Common myeloid progenitor, CD34-positive (primary cell): ENCODE results near the gene KIF1A.

Source experiments
- CTCF ChIA-PET: fragments of 350-600 bp; sonication (Branson Sonifier 250); formaldehyde crosslinking; loops from one replicate; lab custom pipeline; 2021; ENCODE audit warnings: antibody characterized with exemption; lab: Charles Lee
- POLR2A ChIA-PET: fragments of 350-600 bp; sonication (Branson Sonifier 250); formaldehyde crosslinking; loops from one replicate; lab custom pipeline; 2021; ENCODE audit warnings: antibody characterized with exemption; lab: Charles Lee
- DNase-seq, 3 donors: peaks; one replicate each; pipeline versions ENCODE4 v3.0.0 to v3.0.0-alpha.2; 2013
- H3K27ac ChIP-seq, 2 experiments: 1 replicate in 1 of 2; 2 replicates in 1 of 2; pipeline ENCODE4 v1.7.0; 2013; ENCODE audit warnings: inconsistent platforms in 2 of 2, low read length in 2 of 2, mild to moderate bottlenecking in 2 of 2, low read depth in 1 of 2, moderate library complexity in 1 of 2; ENCODE audit not compliant: severe bottlenecking in 2 of 2, insufficient read depth in 1 of 2, poor library complexity in 1 of 2
- H3K27me3 ChIP-seq, 5 experiments: replicated peaks in 2 of 5; 1 replicate in 3 of 5; 2 replicates in 2 of 5; pipeline versions ENCODE4 v1.6.1 to v1.7.0; 2013; ENCODE audit warnings: low read length in 4 of 5, mild to moderate bottlenecking in 2 of 5, moderate library complexity in 2 of 5, inconsistent platforms in 1 of 5; ENCODE audit not compliant: insufficient read depth in 5 of 5, control insufficient read depth in 4 of 5
- H3K36me3 ChIP-seq, 4 experiments: 1 replicate in 2 of 4; 2 replicates in 2 of 4; pipeline versions ENCODE4 v1.6.1 to v1.7.0; 2013; ENCODE audit warnings: low read length in 3 of 4, control low read depth in 1 of 4, mild to moderate bottlenecking in 1 of 4; ENCODE audit not compliant: control insufficient read depth in 4 of 4, insufficient read depth in 4 of 4
- H3K4me1 ChIP-seq, 4 experiments: 1 replicate in 3 of 4; 2 replicates in 1 of 4; pipeline versions ENCODE4 v1.6.1 to v1.7.1; 2013; ENCODE audit warnings: low read length in 3 of 4, mild to moderate bottlenecking in 3 of 4, control low read depth in 1 of 4, inconsistent platforms in 1 of 4, moderate library complexity in 1 of 4; ENCODE audit not compliant: control insufficient read depth in 4 of 4, insufficient read depth in 4 of 4; ENCODE audit errors: control extremely low read depth in 1 of 4
- H3K4me3 ChIP-seq, 7 experiments: 1 replicate in 4 of 7; 2 replicates in 3 of 7; pipeline versions ENCODE4 v1.5.1 to v1.7.0; 2013; ENCODE audit warnings: mild to moderate bottlenecking in 7 of 7, low read length in 6 of 7, moderate library complexity in 6 of 7, inconsistent platforms in 2 of 7, low read depth in 2 of 7, control low read depth in 1 of 7; ENCODE audit not compliant: insufficient read depth in 4 of 7, control insufficient read depth in 1 of 7; ENCODE audit errors: extremely low read depth in 1 of 7
- H3K9me3 ChIP-seq, 5 experiments: 1 replicate in 4 of 5; 2 replicates in 1 of 5; pipeline versions ENCODE4 v1.6.1 to v1.7.1; 2013; ENCODE audit warnings: low read length in 4 of 5, mild to moderate bottlenecking in 2 of 5, inconsistent platforms in 1 of 5, low read depth in 1 of 5, moderate library complexity in 1 of 5; ENCODE audit not compliant: control insufficient read depth in 4 of 5, insufficient read depth in 2 of 5; ENCODE audit errors: control extremely low read depth in 1 of 5
- WGBS: methylation state at CpG from one replicate; pipeline ENCODE4 v1.1.5; 2013; ENCODE audit not compliant: insufficient coverage; 5-methylcytosine and 5-hydroxymethylcytosine counted together

Gene KIF1A

GRCh38 chr2:240733803-240734495 lies 86.1 kb downstream of the KIF1A start:
- peak in 2 of 3 donors; percentile 31 to 46 for DNase-seq
- H3K4me1 ChIP-seq, result no peaks in the 10 kb centered on the region
- H3K9me3 ChIP-seq, result no peaks in the 10 kb centered on the region
- H3K27ac ChIP-seq, result no peak overlapping the region
- H3K36me3 ChIP-seq, result no peaks in the 10 kb centered on the region
- H3K4me3 ChIP-seq, result no peak overlapping the region
- H3K27me3 ChIP-seq, result peaks cover 0 to 6% (median 0%) of the 10 kb centered on the region in 5 experiments
- 88% methylated on average over 22 of the region's 24 CpGs for WGBS
- CTCF ChIA-PET, result no interaction called here
- POLR2A ChIA-PET, result no interaction called here

GRCh38 chr2:240732911-240733622 lies 87.0 kb downstream of the KIF1A start:
- Histone ChIP-seq H3K4me1 (no peaks in the 10 kb centered on the region), H3K27ac (no peak overlapping the region), H3K27me3 (peaks cover 0 to 4% (median 0%) of the 10 kb centered on the region in 5 experiments), H3K9me3 (no peaks in the 10 kb centered on the region), H3K4me3 (no peak overlapping the region), H3K36me3 (no peaks in the 10 kb centered on the region)
- ChIA-PET CTCF (interaction anchor here (0.9 kb wide), 1 partner anchor 146 kb away, joined by 3 read pairs; the partner anchor contains the start of gene CAPN10), POLR2A (no interaction called here)
- 93% methylated on average over 9 of the region's 10 CpGs for WGBS
- no peak for DNase-seq

GRCh38 chr2:240732184-240732583 lies 87.8 kb downstream of the KIF1A start:
- 91% methylated on average over 5 of the region's 5 CpGs for WGBS
- H3K4me1 ChIP-seq, result no peaks in the 10 kb centered on the region
- H3K27me3 ChIP-seq, result peaks cover 0 to 3% (median 0%) of the 10 kb centered on the region in 5 experiments
- H3K9me3 ChIP-seq, result no peaks in the 10 kb centered on the region
- no peak overlapping the region for H3K4me3 ChIP-seq
- CTCF ChIA-PET, result interaction anchor here (0.9 kb wide), 1 partner anchor 145 kb away, joined by 3 read pairs; the partner anchor contains the start of gene CAPN10
- POLR2A ChIA-PET, result no interaction called here
- no peaks in the 10 kb centered on the region for H3K36me3 ChIP-seq
- H3K27ac ChIP-seq, result no peak overlapping the region
- no peak for DNase-seq

DNA sequence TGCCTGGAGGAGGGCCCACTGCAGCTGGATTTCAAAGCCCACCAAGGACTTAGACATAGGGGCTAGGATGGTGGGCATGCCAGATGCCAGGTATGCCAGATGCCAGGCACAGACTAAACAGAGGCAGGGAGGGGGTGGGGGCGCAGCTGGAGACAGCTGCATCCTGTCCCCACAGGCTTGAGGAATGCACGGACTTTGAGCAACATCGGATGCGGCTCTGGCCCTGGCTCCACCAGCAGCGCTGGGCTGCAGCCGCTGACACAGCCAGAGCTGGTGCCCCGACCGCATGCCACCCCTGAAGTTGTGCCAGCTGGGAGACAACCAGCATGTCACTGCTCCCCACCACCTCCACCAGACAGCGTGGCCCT lies 88.9 kb downstream of the KIF1A start:
- H3K9me3 ChIP-seq, result no peaks in the 10 kb centered on the region
- ChIA-PET POLR2A (no interaction called here), CTCF (interaction anchor here (0.9 to 1.6 kb wide), 2 partner anchors 144 to 217 kb away, joined by 3 to 5 read pairs; no protein-coding TSS in a partner anchor)
- no peaks in the 10 kb centered on the region for H3K4me1 ChIP-seq
- no peak for DNase-seq
- no peak overlapping the region for H3K27ac ChIP-seq
- no peak overlapping the region for H3K4me3 ChIP-seq
- 88% methylated on average over 7 of the region's 9 CpGs for WGBS
- no peaks in the 10 kb centered on the region for H3K36me3 ChIP-seq
- peaks cover 0 to 3% (median 0%) of the 10 kb centered on the region in 5 experiments for H3K27me3 ChIP-seq

DNA sequence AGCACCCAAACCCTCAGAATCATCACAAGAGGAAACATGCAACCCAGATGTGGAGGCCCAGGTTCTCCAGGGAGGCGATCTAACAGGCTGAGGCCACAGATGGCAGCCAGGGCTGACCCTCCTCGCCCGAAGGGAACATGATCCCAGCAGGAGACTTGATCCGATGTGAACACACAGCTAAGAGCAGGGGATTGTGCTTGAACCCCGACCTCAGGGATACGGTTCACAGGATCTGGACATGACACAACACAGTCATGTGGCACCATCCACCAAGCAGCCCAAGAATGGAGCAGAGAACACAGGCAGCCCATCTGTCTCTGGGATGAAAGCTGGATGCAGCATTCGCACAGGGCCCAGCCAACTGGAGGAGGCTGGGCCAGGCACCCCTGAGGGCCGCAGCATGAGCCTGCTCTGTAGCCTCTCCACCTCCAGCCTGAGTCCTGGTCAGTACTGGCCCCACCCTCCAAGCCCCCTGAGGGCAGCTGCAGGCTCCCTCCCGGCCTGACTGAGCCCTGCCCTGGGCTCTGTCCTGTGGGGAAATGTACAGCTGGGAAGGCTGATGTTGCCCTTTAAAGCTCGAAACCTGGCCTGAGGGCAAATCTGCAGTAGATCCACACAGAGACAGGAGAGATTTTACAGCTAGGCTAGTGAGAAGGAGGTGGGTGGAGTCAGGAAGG lies 89.4 kb downstream of the KIF1A start:
- no peak for DNase-seq
- CTCF ChIA-PET, result interaction anchor here (0.9 to 1.6 kb wide), 2 partner anchors 143 to 217 kb away, joined by 3 to 5 read pairs; no protein-coding TSS in a partner anchor

GRCh38 chr2:240728827-240729226 lies 91.2 kb downstream of the KIF1A start:
- 83% methylated on average over 7 of the region's 7 CpGs for WGBS
- Histone ChIP-seq H3K4me1 (no peaks in the 10 kb centered on the region), H3K36me3 (no peaks in the 10 kb centered on the region), H3K9me3 (no peaks in the 10 kb centered on the region), H3K27ac (no peak overlapping the region), H3K4me3 (no peak overlapping the region), H3K27me3 (peaks cover 0 to 3% (median 0%) of the 10 kb centered on the region in 5 experiments)
- no peak for DNase-seq
- ChIA-PET POLR2A (no interaction called here), CTCF (no interaction called here)

More for the DNA sequence above, 89.4 kb downstream of the KIF1A start:
- Histone ChIP-seq H3K27ac (no peak overlapping the region), H3K36me3 (no peaks in the 10 kb centered on the region), H3K4me3 (no peak overlapping the region), H3K4me1 (no peaks in the 10 kb centered on the region), H3K27me3 (peaks cover 0 to 3% (median 0%) of the 10 kb centered on the region in 5 experiments), H3K9me3 (no peaks in the 10 kb centered on the region)
- WGBS, result 89% methylated on average over 10 of the region's 10 CpGs
- POLR2A ChIA-PET, result no interaction called here
